Measurements from ENCODE around the gene SFI1.

GRCh38 chr22:31652088-31652487 is 155.8 kb downstream of the SFI1 start:
- TF ChIP-seq CTCF (IDR thresholded peaks at IDR 0.05) = no peak
- TF ChIP-seq POLR2A (IDR thresholded peaks at IDR 0.05) = no peak
- no peak for TF ChIP-seq POLR2AphosphoS5 (IDR thresholded peaks at IDR 0.05)

Measured in transverse colon (tissue), 4 donors.